Epithelial cell of esophagus (primary cell): ENCODE data around the gene ASMTL.

Experiments used
- DNase-seq: peaks from one replicate; pipeline ENCODE4 v3.0.0; 2010; ENCODE audit warnings: low read depth
- H3K4me3 ChIP-seq: 2 replicates; pipeline ENCODE4 v1.5.1; 2011; ENCODE audit warnings: mild to moderate bottlenecking, low read length, control low read depth
- TF ChIP-seq, protein P1 (sequence below): IDR thresholded peaks from 2 replicates; pipeline ENCODE4 v1.5.1; 2011; ENCODE audit warnings: low read depth, mild to moderate bottlenecking, low read length, control low read depth, inconsistent platforms; ENCODE audit not compliant: insufficient read depth; ENCODE audit errors: missing control alignments

ASMTL gene

DNA sequence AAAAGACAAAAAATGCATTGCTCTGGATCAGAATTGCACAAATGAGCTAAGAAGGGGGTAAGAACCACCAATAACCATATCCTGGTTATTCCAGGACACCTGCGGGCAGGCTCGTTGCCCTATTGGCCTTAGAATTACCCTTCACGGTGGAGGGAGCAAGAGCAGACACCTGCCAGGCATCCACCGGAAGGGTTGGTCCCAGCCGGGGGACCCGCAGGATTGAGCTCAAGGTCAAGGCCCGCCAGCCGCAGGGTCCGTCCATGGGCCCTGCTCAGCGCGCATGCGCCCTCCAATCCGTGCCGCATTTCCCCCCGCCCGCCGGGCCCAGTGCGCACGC is 61.4 kb downstream of the ASMTL start:
- TF ChIP-seq, protein P1, sequence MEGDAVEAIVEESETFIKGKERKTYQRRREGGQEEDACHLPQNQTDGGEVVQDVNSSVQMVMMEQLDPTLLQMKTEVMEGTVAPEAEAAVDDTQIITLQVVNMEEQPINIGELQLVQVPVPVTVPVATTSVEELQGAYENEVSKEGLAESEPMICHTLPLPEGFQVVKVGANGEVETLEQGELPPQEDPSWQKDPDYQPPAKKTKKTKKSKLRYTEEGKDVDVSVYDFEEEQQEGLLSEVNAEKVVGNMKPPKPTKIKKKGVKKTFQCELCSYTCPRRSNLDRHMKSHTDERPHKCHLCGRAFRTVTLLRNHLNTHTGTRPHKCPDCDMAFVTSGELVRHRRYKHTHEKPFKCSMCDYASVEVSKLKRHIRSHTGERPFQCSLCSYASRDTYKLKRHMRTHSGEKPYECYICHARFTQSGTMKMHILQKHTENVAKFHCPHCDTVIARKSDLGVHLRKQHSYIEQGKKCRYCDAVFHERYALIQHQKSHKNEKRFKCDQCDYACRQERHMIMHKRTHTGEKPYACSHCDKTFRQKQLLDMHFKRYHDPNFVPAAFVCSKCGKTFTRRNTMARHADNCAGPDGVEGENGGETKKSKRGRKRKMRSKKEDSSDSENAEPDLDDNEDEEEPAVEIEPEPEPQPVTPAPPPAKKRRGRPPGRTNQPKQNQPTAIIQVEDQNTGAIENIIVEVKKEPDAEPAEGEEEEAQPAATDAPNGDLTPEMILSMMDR: no peak
- no peak for DNase-seq
- H3K4me3 ChIP-seq: peak overlapping the region; percentile 100

DNA sequence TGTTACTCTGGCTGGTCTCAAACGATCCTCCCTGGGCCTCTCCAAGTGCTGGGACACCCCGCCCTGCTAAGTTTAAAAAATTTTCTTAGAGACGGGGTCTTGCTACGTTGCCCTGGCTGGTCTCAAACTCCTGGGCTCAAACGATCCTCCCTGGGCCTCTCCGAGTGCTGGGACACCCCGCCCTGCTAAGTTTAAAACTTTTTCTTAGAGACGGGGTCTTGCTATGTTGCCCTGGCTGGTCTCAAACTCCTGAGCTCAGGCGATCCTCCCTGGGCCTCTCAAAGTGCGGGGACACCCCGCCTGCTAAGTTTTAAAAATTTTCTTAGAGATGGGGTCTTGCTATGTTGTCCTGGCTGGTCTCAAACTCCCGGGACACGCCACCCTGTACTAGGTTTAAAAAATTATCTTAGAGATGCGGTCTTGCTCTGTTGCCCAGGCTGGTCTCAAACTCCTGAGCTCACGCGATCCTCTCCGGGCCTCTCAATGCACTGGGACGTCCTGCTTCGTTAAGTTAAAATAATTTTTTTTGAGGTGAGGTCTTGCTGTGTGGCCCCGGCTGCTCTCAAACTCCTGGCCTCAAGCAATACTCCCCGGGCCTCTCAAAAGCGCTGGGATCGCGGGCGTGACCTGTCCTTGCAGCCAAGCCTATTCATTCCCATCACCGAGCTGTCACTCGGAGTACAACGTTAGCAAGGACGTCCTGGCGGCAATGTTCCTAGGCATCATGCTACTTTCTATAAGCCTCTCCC is 61.9 kb downstream of the ASMTL start:
- TF ChIP-seq, protein P1: no peak
- no peak for DNase-seq
- H3K4me3 ChIP-seq: peak overlapping the region; percentile 100

DNA sequence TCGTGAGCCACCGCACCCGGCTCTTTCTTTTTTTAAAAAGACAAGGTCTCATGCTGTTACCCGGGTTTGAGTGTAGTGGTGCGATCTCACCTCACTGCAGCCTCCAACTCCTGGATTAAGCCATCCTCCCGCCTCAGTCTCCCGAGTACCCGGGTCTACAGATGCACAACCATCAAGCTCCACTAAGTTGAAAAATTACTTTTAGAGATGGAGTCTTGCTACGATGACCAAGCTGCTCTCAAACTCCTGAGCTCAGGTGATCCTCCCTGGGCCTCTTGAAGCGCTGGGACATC is 62.8 kb downstream of the ASMTL start:
- H3K4me3 ChIP-seq: no peak overlapping the region
- TF ChIP-seq, protein P1: no peak
- DNase-seq: no peak

DNA sequence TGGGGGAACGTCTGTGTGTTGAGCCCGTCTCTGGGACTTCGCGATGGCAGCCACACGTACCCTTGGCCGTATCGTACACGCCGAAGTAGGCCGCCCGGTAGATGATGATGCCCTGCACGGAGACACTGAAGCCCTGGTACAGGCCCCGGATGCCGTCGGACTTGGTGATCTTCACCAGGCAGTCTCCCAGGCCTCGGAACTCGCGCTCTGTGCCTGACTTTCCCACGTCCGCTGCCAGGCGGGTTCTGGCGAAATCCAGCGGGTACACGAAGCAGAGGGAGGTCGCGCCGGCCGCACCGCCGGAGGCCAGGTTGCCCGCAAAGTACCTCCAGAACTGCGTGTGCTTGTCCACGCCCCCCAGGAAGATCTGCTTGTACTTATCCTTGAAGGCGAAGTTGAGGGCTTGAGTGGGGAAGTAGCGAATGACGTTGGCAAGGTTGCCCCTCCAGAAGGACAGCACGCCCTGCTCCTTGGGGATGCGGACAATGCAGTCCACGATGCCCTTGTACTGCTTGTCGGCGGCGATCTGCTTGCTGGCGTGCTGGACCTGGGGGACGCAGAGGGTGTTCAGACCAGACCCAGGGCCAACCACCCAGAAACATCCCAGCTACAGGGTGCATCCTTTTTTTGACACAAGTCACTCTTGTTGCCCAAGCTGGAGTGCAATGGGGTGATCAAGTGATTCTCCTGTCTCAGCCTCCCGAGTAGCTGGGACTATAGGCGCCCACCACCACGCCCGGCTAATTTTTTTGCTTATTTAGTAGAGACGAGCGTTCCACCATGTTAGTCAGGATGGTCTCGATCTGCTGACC is 63.3 kb downstream of the ASMTL start:
- DNase-seq: no peak
- H3K4me3 ChIP-seq: no peak overlapping the region

DNA sequence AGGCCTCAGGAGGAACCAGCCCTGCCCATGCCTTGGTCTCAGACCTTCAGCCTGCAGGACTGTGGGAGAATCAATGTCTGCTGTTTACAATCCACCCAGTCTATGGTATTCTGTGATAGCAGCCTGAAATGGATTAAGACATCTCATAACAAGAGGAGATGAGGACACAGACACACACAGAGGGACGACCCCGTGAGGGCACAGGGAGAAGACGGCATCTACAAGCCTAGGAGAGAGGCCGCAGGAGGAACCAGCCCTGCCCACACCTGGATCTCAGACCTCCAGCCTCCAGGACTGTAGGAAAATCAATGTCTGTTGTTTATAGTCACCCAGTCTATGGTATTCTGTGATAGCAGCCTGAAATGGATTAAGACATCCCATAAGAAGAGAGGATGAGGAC is 64.1 kb downstream of the ASMTL start:
- no peak for DNase-seq
- TF ChIP-seq, protein P1: no peak
- H3K4me3 ChIP-seq: no peak overlapping the region

More for the DNA sequence above, 63.3 kb downstream of the ASMTL start:
- TF ChIP-seq, protein P1: no peak

DNA sequence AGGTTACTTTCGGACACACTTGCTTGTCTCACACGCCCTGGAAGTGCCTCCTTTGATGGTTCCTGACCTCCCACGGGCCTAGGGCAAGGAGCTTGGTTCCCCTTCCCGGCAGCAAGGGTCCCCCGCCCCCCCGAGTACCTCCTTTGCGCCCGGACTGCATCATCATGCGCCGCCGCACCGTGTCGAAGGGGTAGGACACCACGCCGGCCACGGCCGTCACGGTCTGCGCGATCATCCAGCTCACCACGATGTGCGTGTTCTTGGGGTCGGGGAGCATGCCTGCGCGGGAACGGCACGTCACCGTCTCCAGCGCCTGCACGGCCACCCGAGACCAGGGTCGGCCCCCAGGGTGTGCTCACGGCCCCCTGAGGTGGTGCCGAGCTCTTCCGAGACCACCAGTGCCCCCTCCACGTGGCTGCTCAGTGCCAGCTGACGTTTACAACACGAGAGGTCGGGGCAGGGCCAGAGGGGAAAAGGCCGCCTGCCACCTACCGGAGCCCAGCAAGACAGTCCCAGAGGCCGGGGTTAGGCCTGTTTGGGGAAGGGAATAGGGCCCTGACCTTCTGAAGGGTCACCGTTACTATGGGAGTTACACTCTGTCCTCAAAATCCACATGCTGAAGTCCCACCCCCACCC is 65.5 kb downstream of the ASMTL start:
- H3K4me3 ChIP-seq: no peak overlapping the region
- TF ChIP-seq, protein P1: no peak
- DNase-seq: no peak
